GM21737 (cell line): Measurements from ENCODE around the gene MAPK6.
A peak's percentile ranks its signal among the peaks of the same experiment; 100 is the strongest.
"Not testable (repeated sequence)": the region's sequence is repeated elsewhere in the genome, so short reads cannot be mapped to it uniquely, and the experiment has no call there.

Experiments
- ATAC-seq: cut with Tn5 transposase; IDR thresholded peaks from one replicate; pipeline ENCODE4 v1.9.1; 2021; ENCODE audit warnings: mild to moderate bottlenecking, moderate library complexity; ENCODE audit not compliant: unreplicated experiment

The MAPK6 gene

DNA sequence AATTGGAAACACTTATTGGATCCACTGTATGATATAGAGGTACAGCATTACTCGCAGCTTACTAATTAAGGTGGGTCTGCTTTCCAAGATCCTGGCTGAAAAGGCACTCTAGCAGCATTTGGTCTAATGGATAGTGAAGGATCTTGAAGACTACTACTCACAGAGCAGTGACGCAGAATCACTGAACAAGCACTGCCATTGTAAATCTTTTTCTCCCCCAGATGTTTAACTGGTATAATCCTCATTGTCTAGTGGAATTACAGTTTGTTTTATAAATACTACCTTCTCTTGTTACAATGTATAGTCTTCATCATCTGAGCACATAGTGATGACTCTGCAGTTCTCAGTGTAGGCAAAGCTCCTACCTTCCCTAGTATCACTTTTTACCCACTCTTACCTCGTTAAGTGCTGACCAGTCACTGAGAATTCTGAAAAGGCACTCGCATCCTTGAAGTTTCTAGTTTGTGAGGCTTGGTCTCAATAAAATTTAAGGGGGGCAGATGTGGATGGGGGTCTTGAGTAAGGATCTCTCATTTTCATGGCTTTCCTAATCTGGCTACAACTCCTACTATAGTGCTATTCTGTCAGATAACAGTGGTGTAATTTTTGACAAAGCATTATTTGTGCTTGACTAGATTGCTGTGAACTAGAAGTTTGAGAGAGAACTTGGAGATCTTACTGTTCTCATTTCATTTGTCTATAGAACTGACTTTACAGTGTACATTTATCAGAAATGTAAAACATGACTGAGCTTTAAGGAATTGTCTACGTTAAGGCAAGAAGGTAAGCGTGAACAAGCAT is 23.2 kb downstream of the MAPK6 start:
- no peak for ATAC-seq

GRCh38 chr15:52045795-52046298 is 26.8 kb downstream of the MAPK6 start:
- peak; percentile 51 for ATAC-seq

DNA sequence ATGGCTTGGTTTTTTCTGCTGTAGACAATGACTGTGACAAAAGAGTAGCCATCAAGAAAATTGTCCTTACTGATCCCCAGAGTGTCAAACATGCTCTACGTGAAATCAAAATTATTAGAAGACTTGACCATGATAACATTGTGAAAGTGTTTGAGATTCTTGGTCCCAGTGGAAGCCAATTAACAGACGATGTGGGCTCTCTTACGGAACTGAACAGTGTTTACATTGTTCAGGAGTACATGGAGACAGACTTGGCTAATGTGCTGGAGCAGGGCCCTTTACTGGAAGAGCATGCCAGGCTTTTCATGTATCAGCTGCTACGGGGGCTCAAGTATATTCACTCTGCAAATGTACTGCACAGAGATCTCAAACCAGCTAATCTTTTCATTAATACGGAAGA is 27.5 kb downstream of the MAPK6 start:
- not testable (repeated sequence) for ATAC-seq

- no peak for ATAC-seq
Measured at GRCh38 chr15:52050416-52050815, 31.4 kb downstream of the MAPK6 start.

GRCh38 chr15:52052066-52052935 is 33.3 kb downstream of the MAPK6 start:
- no peak for ATAC-seq

DNA sequence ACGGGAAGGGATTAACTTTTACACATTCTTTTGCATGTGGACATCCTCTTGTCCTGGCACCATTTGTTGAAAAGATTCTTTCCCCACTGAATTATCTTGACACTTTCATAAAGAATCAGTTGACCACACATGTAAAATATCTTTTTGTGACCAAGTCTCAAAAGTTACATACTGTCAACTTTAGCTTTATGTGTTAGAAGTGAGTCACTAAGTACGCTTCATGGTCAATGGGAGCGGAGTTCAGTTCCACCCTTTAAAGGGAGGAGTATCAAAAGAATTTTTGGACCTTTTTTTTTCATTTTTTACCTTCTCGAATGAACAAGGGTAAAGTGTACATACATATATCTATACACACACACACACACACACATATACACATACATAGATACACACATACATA is 35.4 kb downstream of the MAPK6 start:
- no peak for ATAC-seq

DNA sequence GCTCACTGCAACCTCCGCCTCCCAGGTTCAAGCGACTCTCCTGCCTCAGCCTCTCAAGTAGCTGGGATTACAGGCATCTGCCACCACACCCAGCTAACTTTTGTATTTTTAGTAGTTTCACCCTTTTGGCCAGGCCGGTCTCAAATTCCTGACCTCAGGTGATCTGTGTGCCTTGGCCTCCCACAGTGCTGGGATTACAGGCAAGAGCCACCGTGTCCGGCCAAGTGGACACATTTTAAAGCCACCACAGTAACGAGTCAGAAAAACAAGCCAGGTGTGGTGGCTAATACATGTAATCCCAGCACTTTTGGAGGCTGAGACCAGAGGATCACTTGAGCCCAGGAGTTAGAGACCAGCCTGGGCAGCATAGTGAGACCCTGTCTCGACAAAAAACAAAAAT is 35.8 kb downstream of the MAPK6 start:
- ATAC-seq: not testable (repeated sequence)

- no peak for ATAC-seq
Measured at GRCh38 chr15:52056001-52056400, 37.0 kb downstream of the MAPK6 start.

DNA sequence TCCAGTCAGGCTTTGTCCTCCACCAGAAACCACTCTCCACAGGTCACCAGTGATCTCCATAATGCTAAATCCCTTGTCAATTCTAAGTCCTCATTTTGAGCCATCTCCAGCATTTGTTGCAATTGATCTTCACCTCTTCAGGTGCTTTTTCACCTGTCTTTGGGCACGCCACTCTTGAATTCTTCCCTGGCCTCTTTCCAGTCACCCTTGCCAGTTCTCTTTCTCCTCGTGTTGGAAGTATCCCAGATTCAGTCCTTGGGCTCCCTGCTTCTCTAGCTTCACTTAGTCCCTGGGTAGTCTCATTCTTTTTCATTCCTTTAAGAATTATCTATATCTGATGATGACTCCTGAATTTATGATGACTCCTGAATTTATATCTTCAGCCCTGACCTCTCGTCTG is 37.5 kb downstream of the MAPK6 start:
- no peak for ATAC-seq

DNA sequence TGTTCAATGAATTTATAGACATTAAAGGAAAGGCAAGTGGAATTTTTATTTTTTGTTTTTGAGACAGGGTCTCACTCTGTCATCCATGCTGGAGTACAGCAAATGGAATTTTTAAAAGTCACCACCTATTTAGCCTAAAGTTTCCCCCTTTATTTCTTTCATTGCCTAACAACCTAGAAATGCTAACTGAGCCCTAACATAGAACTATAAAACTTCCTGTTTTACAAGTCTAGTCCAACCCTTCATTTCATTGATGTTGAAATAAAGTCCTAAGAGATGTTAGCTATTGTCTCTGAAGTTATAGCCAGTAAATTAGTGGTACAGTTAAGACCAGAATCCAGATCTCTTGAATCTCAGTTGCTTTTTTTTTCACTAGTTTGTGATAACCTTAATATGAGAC is 39.0 kb downstream of the MAPK6 start:
- no peak for ATAC-seq

DNA sequence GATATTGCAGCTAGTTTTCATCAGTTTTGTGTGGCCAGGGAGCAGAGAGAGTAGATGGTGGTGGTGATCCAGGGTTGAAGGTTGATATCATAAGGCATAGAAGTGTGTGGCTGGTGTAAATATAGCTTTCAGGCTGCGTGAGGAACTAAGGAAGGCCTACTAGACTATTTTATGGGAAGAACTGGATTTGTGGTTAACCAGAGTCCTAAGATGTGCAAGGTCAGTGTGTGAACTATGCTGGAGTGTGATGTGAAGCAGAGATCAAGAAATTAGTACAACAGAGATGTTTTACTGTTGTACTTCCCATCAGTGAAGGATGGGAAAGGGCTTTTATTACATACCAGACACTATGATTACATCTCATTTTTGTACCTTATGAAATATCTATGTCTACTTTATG is 41.5 kb downstream of the MAPK6 start:
- ATAC-seq: no peak

DNA sequence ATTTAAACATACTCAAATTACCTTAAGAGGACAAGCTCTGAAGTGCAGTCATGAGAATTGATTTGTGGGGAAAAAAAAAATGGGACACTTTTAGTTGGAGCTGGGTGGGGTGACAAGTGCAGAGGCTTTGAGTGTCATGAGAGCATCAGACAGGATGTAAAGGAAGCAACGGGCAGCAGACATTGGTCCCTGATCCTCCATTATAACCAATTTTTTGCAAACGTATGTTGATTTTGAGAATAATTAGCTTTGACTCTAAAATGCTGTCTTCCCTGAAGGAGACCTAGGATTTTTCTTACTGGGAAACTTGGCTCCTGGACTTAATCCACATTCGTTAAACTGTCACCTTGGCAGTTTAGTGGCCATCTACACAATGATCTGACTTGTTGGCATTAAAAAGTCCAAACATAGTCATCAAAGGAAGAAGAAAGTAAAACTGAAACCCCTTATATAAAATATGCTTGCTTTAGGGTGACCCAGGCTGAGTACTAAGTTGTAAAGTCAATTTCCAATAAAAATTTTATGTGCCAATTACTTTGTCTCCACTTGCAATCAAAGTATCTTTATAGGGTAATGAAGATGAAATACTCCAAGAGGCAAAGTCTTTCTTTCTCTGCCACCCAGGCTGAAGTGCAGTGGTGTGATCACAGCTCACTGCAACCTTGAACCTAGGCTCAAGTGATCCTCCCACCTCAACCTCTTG is 48.0 kb downstream of the MAPK6 start:
- ATAC-seq: no peak

GRCh38 chr15:52067545-52067926 is 48.5 kb downstream of the MAPK6 start:
- ATAC-seq: no peak

GRCh38 chr15:52068004-52068615 is 49.1 kb downstream of the MAPK6 start:
- no peak for ATAC-seq

GRCh38 chr15:52069559-52069958 is 50.5 kb downstream of the MAPK6 start:
- no peak for ATAC-seq

DNA sequence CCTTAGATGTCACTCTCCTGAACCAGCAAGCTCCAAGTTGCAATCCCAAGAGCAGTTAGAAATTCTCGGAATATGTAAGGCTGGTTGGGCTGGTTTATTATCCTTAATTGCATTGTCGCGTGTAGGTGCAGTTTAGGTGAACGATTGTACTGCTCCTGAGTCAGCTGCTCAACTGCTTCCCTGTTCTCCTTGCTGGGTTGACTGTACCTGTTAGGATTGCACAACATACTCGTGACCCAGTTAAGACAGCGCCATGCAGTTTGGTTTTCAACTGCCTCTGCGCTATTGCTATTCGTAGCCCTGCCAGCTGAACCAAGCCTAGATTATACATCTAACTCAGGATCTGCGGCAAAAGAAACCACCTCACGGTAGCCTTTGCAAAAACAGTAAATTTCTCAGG is 52.6 kb downstream of the MAPK6 start:
- no peak for ATAC-seq

DNA sequence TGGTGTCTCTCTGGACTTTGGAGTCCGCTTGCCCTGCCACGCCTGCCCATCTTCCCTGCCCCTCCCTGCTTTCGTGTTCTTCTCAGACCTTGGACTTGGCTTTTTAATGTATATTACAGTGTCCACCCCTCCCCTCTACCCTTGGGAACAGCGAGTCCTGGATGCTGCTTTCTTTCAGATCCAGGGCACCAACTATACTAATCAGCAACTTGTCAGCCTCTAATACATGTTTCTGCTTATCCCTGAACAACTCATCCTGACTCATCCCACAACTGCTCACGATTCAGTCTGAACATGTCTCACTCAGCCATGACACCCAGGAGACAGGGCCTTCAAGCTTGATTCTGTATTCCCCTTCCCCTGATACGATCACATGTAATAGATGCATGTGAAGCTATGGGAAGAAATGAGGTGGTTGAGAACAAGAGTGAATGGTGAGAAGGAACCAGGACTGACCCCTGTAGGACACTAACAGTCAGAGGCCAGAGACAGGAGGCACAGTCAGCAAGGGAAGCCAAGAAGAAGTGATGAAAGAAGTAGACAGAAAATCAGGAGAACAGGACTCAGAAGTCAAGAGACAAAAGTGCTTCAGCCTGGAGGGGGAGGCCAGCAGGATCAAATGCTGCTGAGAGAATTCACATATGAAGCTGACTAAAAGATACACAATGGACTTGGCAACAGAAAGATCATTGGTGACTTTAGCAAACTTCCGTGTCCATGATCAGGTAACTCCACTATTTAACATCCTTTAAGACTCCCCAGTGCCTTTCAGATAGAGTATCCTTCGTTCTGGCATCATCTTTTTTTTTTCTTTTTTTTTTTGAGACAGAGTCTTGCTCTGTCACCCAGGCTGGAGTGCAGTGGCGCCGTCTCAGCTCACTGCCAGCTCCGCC is 58.1 kb downstream of the MAPK6 start:
- no peak for ATAC-seq

DNA sequence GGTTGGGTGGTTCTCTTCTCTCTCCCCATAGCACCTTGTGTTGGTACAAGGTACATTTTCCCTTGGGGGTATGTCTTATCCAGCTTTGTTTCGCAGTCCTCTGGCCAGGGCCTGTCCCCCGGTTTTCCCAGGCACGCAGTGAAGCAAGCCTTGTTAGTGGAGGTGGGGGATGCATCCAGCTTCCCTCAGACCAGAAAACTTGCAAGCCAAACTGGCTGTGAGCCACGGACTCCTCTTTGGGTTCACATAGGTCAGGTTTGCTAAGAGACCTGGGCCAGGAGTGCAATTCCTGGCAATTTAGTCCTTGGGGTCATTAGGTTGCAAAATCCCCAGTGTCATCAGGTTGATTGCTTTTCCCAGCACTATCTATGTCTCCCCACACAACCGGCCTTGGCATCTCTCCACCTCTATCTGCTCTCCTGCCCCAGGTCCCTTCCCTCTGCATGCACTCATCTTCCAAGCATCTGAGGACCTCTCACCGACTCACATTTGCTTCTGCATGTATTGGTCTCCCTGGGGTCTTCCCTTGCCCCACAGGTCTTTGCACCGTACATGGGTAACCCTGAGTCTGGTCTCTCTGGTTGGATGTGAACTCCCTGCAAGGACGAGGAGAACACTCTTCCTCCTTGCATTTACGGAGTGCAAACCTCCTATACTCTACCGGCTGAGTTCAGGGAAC is 59.3 kb downstream of the MAPK6 start:
- no peak for ATAC-seq
